ENCODE data around the gene SNIP1. TPM values are rescaled to one million over a fixed set of nuclear protein-coding genes. Genes with fewer than 3 reads are reported as not detected.

Gene SNIP1
- total and polyA plus RNA-seq, 2 of the 8 experiments (the other 6 are each of a cell fraction or from before 2014, with no cell fraction given), result 3.7 to 15.7 TPM

GRCh38 chr1:37486680-37487618, 67.1 kb downstream of the SNIP1 start (continued):
- TF ChIP-seq YY1 (IDR thresholded peaks at IDR 0.05; ENCODE audit: low read depth, low read length), result 0 out of 2 replicates have a peak, but pooled peaks have one; percentile 40
